Neural progenitor cell (in vitro differentiated cells): ENCODE results near the gene JAZF1.

Experiments used
- CTCF ChIP-seq: fragments of 200-600 bp; sonication (generic); IDR thresholded peaks from 2 replicates; pipeline ENCODE4 v1.5.1; 2017; ENCODE audit warnings: antibody characterized with exemption, mild to moderate bottlenecking
- EZH2 ChIP-seq: fragments of 200-600 bp; sonication (generic); IDR thresholded peaks from 2 replicates; pipeline ENCODE4 v1.6.1; 2017; ENCODE audit warnings: antibody characterized with exemption, mild to moderate bottlenecking, moderate library complexity
- EZH2phosphoT487 ChIP-seq: fragments of 200-600 bp; sonication (generic); IDR thresholded peaks from 2 replicates; pipeline ENCODE4 v1.6.1; 2017; ENCODE audit warnings: antibody characterized with exemption

- TF ChIP-seq CTCF (no peak), EZH2phosphoT487 (no peak), EZH2 (no peak)
These were observed 234.2 kb downstream of the JAZF1 start for GRCh38 chr7:27946351-27946750.
